Endothelial cell of umbilical vein (primary cell): ENCODE results near the gene BCL2A1. TPM values are rescaled to one million over a fixed set of nuclear protein-coding genes. Genes with fewer than 3 reads are reported as not detected.

ENCODE experiments used
- BruUV-seq: library from RNA; stranded (reverse); fragments of 400-500 nt; replicated peaks from 2 replicates; lab custom pipeline; 2021; lab: Mats Ljungman, UMichigan
- CTCF ChIA-PET: fragments of 300-600, 350-600 bp; sonication (Branson Sonifier 250); formaldehyde crosslinking; loops from one replicate; lab custom pipeline; 2021; ENCODE audit warnings: antibody characterized with exemption, inconsistent platforms; lab: Charles Lee
- POLR2A ChIA-PET: fragments of 300-600, 350-600 bp; sonication (Branson Sonifier 250); formaldehyde crosslinking; loops from one replicate; lab custom pipeline; 2021; ENCODE audit warnings: antibody characterized with exemption, inconsistent platforms; lab: Charles Lee
- DNase-seq: peaks from one replicate; pipeline ENCODE4 v3.0.0-alpha.2; 2011; ENCODE audit warnings: low read depth, low spot score
- FAIRE-seq: peaks from 2 replicates; lab custom pipeline; 2011; peaks lifted over from hg19 to GRCh38; lab: Jason Lieb, UNC
- H2AFZ ChIP-seq: 2 replicates; pipeline ENCODE4 v1.6.0; 2012; ENCODE audit warnings: low read depth, low read length, control low read depth, inconsistent platforms
- H3K27ac ChIP-seq: 2 replicates; pipeline ENCODE4 v1.5.1; 2011; ENCODE audit warnings: low read depth, mild to moderate bottlenecking, control low read depth, low read length, moderate library complexity; ENCODE audit not compliant: insufficient read depth
- H3K27me3 ChIP-seq, 2 experiments: 2 replicates each; pipeline versions ENCODE4 v1.6.0 to v1.6.1; 2011; ENCODE audit warnings: low read length in 2 of 2, mixed read lengths in 1 of 2; ENCODE audit not compliant: control insufficient read depth in 2 of 2, insufficient read depth in 2 of 2
- H3K36me3 ChIP-seq, 2 experiments: 2 replicates in 1 of 2; 3 replicates in 1 of 2; pipeline ENCODE4 v1.5.1; 2011; ENCODE audit warnings: low read length in 2 of 2, mild to moderate bottlenecking in 1 of 2, moderate library complexity in 1 of 2; ENCODE audit not compliant: control insufficient read depth in 2 of 2, insufficient read depth in 2 of 2; ENCODE audit errors: extremely low read depth in 1 of 2
- H3K4me1 ChIP-seq: 3 replicates; pipeline ENCODE4 v1.5.1; 2011; ENCODE audit warnings: mild to moderate bottlenecking, low read length; ENCODE audit not compliant: control insufficient read depth, insufficient read depth; ENCODE audit errors: extremely low read depth
- H3K4me2 ChIP-seq: 2 replicates; pipeline ENCODE4 v1.6.1; 2011; ENCODE audit warnings: low read length, control low read depth, mixed read lengths; ENCODE audit not compliant: insufficient read depth
- H3K4me3 ChIP-seq, 3 experiments: fragments of 200-600 bp in 1 of 3; sonication (generic), shearing (Covaris generic) in 1 of 3; replicated peaks in 1 of 3; 2 replicates each; pipeline ENCODE4 v1.5.1; 2011 to 2016; ENCODE audit warnings: control low read depth in 3 of 3, low read length in 3 of 3, mild to moderate bottlenecking in 2 of 3, inconsistent platforms in 1 of 3, low read depth in 1 of 3, moderate library complexity in 1 of 3; ENCODE audit not compliant: insufficient read depth in 1 of 3
- H3K79me2 ChIP-seq: 2 replicates; pipeline ENCODE4 v1.6.0; 2012; ENCODE audit warnings: low read length, inconsistent platforms; ENCODE audit not compliant: control insufficient read depth, insufficient read depth
- H3K9ac ChIP-seq: replicated peaks from 2 replicates; pipeline ENCODE3; 2011; ENCODE audit warnings: low read length, control low read depth; ENCODE audit not compliant: insufficient read depth; ENCODE audit errors: extremely low read depth
- H3K9me1 ChIP-seq: replicated peaks from 3 replicates; pipeline ENCODE4 v1.6.0; 2011; ENCODE audit warnings: mild to moderate bottlenecking, low read length; ENCODE audit not compliant: control insufficient read depth, insufficient read depth; ENCODE audit errors: extremely low read depth
- H3K9me3 ChIP-seq: replicated peaks from 2 replicates; pipeline ENCODE4 v1.5.1; 2012; ENCODE audit warnings: low read length, inconsistent platforms; ENCODE audit not compliant: control insufficient read depth, insufficient read depth
- H4K20me1 ChIP-seq: replicated peaks from 2 replicates; pipeline ENCODE3; 2011; ENCODE audit warnings: mild to moderate bottlenecking, low read length; ENCODE audit not compliant: control insufficient read depth, insufficient read depth; ENCODE audit errors: extremely low read depth
- CTCF ChIP-seq, 2 donors: IDR thresholded peaks; 1 replicate in 1 of 2; 2 replicates in 1 of 2; pipeline ENCODE4 v1.5.1; 2011; ENCODE audit warnings: low read length in 2 of 2, mild to moderate bottlenecking in 2 of 2, moderate library complexity in 2 of 2, control low read depth in 1 of 2, inconsistent platforms in 1 of 2, low read depth in 1 of 2; ENCODE audit not compliant: insufficient read depth in 1 of 2; ENCODE audit errors: extremely low read depth in 1 of 2
- EZH2 ChIP-seq: IDR thresholded peaks from 2 replicates; pipeline ENCODE4 v1.6.1; 2012; ENCODE audit warnings: borderline replicate concordance, low read depth, mild to moderate bottlenecking, moderate library complexity, low read length, inconsistent platforms; ENCODE audit not compliant: severe bottlenecking
- GATA2 ChIP-seq: IDR thresholded peaks from 2 replicates; pipeline ENCODE4 v1.7.0; 2011; ENCODE audit warnings: low read depth, mild to moderate bottlenecking, moderate library complexity, mixed read lengths, low read length; ENCODE audit not compliant: insufficient read length, insufficient read depth
- MYC ChIP-seq: IDR thresholded peaks from one replicate; pipeline ENCODE4 v1.6.1; 2011; ENCODE audit warnings: mild to moderate bottlenecking, low read depth, low read length
- POLR2AphosphoS5 ChIP-seq: IDR thresholded peaks from 2 replicates; pipeline ENCODE4 v1.6.1; 2012; ENCODE audit warnings: low read depth, mild to moderate bottlenecking, control low read depth, low read length, moderate library complexity; ENCODE audit not compliant: insufficient read depth
- dilution Hi-C: fragments of 300-500 bp; cut with MboI; formaldehyde crosslinking; loops from one replicate; pipeline ENCODE4 v1.15.0; 2019; ENCODE audit warnings: low sequenced_read_pairs; ENCODE audit not compliant: extremely low pct_ligation_motif_present
- intact Hi-C: fragments of 100-400 bp; cut with micrococcal nuclease; formaldehyde crosslinking; loops from one replicate; pipeline ENCODE4 v1.10.0; 2022
- polyA plus RNA-seq, 4 experiments: library from polyadenylated mRNA; depleted of rRNA in 3 of 4; stranded (reverse) in 3 of 4; unstranded in 1 of 4; fragments of >200 nt; gene quantifications; 2 replicates each; pipeline versions ENCODE4 v1.2.1 to v1.2.3, GENCODE V29; 2011 to 2012; ENCODE audit warnings: missing spikeins in 1 of 4
- total RNA-seq: library from RNA; stranded (reverse); gene quantifications from 2 replicates; pipeline ENCODE4 v1.2.3, GENCODE V29; 2021
- TF ChIP-seq, protein P1 (sequence below): IDR thresholded peaks from 2 replicates; pipeline ENCODE4 v1.6.1; 2011; ENCODE audit not compliant: insufficient read depth, insufficient read length

BCL2A1 gene
- total and polyA plus RNA-seq, 2 donors (not counting 3 experiments of a cell fraction or from before 2014, with no cell fraction given): not detected

DNA sequence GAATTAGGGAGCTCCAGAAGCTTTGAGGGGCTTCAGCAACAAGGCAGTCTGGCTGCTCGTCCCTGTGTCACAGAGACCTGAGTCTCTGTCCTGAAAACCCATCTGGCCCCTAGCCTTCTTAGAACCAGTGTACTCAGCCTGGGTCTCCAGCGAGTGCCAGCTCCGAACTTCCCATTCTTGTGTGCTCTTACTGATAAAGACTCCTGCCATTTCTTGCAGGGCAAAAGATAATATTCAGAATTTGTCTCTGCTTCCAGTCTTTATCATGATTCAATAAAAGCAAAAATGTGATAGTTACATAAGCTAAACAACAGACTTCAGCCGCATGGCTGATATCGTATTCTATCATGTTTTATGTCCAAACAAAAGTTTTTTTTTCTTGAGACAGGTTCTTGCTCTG lies 36.0 kb upstream of the BCL2A1 start:
- POLR2A ChIA-PET: no interaction called here
- no peaks in the 10 kb centered on the region for H3K79me2 ChIP-seq
- TF ChIP-seq MYC (no peak), GATA2 (no peak), EZH2 (no peak), POLR2AphosphoS5 (no peak), CTCF (IDR thresholded peaks at IDR 0.05; ENCODE audit: extremely low read depth in 1 of 2, insufficient read depth in 1 of 2, low read depth in 1 of 2, low read length in 2 of 2) (no peak)
- TF ChIP-seq, protein P1, sequence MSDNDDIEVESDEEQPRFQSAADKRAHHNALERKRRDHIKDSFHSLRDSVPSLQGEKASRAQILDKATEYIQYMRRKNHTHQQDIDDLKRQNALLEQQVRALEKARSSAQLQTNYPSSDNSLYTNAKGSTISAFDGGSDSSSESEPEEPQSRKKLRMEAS: no peak
- H3K9me1 ChIP-seq: no peaks in the 10 kb centered on the region
- H3K36me3 ChIP-seq: no peaks in the 10 kb centered on the region
- CTCF ChIA-PET: interaction anchor here (0.8 to 1.8 kb wide), 3 partner anchors 13 to 667 kb away, joined by 3 to 4 read pairs (median 4); no protein-coding TSS in a partner anchor
- intact Hi-C loops (no loop called here), dilution Hi-C loops (no loop called here)
- H3K27me3 ChIP-seq: no peaks in the 10 kb centered on the region
- FAIRE-seq (no peak), DNase-seq (no peak)
- H3K4me1 ChIP-seq: no peaks in the 10 kb centered on the region
- H4K20me1 ChIP-seq: no peaks in the 10 kb centered on the region
- H3K9me3 ChIP-seq: no peaks in the 10 kb centered on the region
- H3K27ac ChIP-seq: no peak overlapping the region
- H3K4me2 ChIP-seq: no peak overlapping the region
- H3K9ac ChIP-seq: no peak overlapping the region
- H3K4me3 ChIP-seq: no peak overlapping the region
- BruUV-seq: no TSS peak
- H2AFZ ChIP-seq: no peak overlapping the region
